GM21528 (cell line): ENCODE data around the gene SUPT3H.

ENCODE experiments used
- ATAC-seq: cut with Tn5 transposase; IDR thresholded peaks from one replicate; pipeline ENCODE4 v1.9.1; 2021; ENCODE audit warnings: mild to moderate bottlenecking, moderate library complexity; ENCODE audit not compliant: unreplicated experiment, low FRiP score

The SUPT3H gene

DNA sequence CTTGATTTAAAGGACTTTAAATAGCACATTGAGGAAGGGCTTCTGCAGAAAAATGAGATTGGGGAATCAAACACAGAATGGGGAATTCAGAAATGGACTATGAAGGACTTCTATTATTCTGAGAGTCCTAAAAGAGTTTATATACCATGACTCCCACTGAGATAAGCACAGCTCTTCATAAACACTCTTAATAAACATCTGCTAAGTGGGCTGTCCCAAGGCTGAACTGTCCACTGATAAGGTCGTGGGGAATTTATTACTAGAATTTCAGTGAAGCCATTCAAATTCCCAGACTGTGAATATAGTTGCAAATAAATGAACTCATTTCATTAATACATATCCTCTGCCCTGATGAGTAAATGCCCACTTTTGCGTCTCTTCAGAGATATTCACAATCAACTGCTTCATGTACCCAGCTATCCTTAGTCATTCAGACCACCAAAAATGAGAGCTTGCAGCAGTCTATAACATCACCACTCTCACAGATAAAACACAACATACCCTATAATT, 517.8 kb downstream of the SUPT3H start:
- no peak for ATAC-seq

DNA sequence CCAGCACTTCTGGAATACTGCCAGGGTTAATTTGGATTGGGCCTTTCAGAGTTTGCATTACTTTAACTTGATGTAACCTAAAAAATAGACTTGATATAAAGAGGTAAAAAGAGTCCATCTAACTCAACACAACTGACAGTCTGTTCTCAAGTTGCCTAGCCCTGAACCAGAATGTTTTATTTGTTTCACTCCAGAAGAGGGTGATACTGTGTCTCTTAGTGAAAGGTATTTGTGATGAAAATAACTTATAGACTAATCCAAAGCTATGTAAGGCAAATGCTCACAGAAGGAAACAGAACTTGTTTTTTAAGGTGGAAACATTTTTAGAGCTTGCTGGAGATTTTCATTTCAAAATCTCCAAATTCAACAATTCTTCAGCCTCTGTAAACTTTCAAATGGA, 518.7 kb downstream of the SUPT3H start:
- ATAC-seq = no peak

DNA sequence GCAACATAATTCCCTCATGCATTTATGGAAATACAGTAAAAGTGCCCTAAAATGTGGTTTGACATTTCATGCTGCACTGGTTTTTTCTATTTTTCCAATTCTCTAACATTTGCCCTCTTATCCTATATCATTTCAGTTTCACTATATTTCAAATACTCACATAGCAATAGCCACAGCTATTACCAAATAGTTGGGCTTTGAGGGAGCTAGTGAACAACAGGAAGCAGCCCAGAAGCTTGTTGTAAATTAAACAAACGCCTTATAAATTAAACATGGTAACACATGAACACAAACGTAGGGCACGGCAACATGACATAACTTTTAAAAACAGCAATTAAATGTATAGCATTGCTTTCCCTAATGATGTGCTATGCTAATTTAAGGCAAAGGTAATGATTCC, 521.3 kb downstream of the SUPT3H start:
- ATAC-seq = no peak

DNA sequence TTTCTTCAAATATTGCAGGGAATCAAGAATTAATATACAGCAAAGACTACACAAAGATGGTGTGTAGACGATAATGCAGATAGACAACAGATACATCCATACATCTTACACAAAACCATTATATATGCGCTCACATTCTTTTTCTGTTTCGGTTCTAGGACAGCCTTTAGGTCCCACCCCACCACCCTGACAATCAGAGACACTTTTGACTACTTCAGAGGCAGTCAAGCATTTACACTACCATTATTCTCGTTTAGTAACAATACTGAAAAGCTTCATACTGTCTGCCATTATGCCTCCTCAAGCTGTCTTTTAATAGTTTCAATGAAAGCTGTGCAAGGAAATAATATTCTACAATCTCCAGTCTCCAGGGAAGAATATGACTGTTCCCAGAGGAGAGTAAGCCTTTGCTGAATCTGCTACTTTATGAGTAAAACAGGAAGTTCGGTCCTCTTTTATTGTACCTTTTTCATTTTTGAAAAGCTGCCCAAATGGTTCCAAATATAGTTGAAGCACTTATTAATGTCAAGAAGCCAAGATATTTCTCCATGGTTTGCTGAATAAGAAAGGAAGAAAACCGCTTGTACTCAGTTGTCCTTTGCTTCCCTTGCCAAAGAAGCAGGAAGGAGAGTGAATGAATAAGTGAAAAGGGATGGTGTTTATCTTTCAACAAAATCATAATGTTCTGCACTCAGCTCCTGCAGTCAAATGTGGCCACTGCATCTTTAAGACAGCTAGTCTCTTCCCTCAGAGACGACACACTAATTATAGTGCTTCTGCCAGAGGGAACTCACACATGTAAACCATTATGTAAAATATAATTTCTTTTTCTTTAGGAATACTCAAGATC, 521.9 kb downstream of the SUPT3H start:
- no peak for ATAC-seq

DNA sequence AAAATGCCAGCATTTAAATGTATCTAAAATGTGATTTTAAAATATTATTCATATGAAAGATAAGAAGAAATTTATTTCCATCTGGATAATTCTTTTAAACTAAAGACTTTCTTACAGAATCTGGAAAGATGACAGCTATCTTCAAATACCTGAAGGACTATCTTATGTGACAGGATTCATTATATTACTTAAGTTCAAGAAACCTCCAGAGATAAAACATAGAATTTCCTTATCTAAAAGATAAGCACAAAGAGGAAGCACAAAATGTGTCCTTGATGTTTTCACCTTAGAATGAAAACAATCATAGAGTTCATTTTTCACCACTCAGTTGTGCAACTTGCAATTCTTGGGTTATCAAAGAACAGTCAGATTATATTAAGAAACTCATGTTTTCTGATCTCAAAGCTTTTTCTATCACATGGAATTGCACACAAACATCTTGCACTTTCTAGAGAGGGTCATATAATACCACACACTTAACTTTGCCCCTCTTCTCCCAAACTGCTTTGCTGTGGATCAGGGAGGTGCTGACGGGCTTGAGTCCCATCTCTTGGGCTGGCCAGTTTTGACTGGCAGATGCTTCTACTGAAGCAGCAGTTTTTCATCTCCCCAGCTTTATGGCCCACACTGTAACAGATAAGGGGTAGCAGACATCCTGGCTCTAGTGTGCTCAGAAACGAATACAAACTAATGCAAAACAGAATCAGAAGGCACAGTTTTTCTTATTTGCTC, 522.9 kb downstream of the SUPT3H start:
- ATAC-seq = no peak

DNA sequence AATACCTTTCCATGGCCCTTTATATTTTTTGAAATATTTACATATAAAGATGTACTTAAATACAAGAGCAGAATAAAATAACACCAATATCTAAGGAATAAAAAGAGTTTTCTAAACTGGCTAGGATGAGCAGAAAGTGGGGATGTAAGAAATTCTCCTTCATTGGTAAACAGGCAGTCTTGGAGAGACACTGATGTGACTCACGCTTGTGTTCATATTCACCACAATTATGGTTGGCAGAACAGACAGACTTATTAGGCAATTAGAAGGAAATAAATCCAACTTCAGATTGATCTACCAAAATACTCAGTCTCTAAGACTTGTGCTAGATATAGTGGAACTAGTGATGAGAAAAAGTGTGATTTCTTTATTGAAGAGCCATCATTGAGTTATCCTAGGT, 526.6 kb downstream of the SUPT3H start:
- no peak for ATAC-seq

DNA sequence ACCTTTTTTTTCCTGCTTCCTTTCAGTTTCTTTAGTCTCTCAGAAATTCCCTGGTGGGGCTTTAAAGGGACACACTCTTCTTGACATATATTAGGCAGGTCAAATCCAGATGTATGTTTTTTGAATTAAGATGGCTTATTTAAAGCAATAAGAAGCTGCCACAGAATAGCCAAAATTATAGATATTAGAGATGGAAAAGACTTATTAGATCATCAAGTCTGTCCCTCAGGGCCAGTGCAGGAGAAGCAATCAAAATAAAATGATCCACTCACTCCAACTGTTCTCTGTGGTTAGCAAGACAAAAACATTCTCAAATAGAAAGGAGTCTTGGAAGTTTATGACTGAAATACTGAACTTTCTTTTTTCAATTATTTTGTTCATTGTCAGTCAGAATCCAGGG, 527.4 kb downstream of the SUPT3H start:
- ATAC-seq = no peak

DNA sequence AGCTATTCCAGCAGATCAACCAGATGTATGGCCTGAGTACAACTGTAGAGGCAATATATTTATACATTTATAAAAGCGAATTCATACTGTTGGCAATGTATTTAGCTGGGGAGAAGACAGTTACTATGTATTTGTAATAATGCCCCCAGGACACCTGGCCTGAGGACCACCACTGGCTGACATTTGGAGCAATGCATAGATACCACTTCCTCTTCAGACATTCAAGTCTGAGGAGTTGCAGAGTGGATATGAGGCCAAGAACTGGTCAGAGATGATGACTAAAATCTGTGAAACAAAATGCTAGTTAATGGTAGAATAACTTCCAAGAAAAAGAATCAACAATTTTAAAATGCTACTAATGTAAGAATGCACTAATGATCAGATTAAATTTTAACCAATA, 527.9 kb downstream of the SUPT3H start:
- ATAC-seq = no peak

DNA sequence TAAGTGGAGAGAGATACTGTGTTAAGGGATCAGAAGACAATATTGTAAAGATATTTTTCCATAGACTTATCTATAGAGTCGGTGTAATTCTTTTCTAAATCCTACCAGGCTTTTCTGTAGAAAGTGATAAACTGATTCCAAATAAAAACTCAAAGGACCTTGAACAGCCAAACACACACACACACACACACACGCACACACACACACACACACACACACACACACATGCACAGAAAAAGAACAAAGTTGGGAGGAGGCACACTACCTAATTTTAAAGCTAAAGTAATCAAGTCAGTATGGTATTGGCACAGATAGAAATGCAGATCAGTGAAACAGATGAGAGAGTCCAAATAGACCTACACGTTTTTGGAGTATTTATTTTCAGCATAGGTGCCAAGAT, 534.0 kb downstream of the SUPT3H start:
- ATAC-seq = no peak

DNA sequence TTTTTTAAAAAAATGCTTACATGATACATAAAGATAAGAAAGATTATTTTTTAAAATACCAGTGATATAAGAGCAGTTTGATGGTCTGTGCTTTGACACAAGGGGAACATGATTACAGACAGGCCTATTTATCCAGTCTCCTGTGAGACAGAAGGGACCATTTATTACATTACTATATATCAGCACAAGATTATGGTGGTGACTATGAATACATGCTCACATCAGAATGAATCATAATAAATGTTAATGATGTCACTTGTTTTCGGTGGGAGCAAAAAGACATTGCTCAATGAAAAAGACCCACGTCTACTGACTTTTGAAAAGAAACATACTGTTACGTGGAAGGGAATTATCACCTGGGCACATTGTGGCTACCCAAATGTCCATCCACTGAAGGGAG, 535.1 kb downstream of the SUPT3H start:
- ATAC-seq = no peak

DNA sequence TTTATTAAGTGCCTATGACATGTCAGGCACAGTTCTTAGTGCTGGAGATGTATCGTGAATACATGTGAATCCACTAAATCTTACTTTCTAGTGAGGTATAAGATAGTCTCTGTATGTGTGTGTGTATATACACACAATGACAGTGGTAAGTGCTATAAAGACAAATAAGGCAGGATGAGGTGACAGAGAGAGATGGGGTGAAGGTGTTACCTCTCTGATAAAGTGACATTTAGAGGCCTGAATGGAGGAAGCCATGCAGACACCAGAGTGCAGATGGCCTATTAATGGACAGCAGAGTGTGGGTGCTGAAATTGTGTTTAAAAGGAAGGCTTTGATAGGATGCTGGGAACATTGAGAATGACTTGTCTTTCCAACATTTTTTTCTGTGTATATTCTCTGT, 535.9 kb downstream of the SUPT3H start:
- no peak for ATAC-seq

DNA sequence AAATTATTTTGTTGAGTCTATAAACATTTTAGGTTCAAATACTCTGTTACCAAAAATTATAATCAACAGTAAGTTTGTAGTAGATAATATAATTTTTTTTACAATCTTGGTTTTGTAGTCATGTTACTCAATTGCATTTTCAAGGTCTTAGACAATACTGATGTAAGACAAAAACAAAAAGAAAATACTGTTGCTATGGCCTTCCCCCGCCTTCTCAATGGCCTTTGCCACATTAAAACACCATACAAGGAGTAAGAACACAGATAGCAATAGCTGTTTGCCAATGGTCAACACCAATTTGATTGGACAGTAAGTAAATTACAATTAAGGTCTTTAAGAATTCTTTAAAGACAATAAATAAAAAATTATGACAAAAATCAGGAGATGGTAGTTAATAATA, 540.0 kb downstream of the SUPT3H start:
- no peak for ATAC-seq

DNA sequence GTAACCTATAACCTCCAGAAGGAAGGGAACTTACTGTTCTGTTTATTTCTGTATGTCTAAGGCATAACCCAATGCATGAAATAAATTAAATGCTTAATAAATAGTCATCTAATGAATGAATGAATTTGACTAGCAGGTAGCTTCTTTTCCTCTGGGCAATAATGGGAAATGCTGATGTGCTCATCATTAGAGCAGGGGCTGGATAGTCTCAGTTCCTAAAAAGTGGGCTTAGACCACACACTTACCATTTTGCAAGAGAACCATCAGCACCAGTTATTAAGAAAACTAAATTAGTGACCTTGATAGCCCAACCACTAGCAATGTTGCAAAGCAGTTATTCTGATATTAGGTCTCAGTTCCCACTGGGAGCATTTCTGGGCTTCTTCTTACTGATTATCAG, 540.5 kb downstream of the SUPT3H start:
- ATAC-seq = no peak

DNA sequence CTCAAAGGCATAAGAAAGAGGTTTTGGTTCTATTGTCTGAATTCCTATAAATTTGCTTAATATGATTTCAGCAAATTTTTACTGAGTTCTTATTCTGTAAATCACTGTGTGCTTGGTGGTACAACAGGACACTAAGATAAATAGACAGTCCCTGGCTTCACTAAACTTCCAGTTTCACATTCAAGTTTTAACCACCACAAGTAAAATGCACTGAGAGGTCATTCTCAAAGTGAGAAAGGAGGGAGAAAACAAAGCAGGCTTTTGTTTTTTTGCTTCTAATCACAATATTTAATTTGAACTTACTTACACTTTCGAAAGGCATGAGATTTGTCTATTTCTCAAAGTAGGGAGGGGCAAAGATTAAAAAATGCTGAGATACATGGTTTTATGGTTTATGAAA, 544.5 kb downstream of the SUPT3H start:
- no peak for ATAC-seq

DNA sequence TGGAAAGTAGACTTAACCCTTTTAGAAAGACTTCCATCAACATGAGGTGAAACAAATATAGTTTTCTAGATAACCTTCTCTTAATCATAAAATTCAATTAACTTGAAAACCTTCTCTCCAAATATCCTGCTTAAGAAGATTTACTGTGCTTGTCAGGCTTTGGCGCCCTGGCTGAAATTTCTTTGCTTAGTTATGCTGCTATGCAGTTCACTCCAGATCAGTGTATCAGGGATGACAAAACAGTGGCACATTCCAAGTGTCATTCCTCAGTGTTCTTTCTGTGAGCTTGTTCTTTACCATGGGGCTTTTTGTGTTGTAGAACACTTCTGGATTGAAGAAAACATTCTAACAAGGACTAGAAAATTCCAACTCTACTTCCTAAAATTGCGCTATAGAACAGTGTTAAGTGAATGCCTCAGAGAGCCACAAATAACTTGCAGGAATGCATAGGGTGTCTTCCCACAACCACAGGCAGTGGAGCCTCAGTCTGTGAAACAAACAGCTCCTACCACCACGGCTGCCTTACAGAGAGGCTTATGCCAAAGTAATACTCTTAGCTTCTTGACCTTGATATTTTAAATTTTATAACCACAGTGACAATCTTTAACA, 546.6 kb downstream of the SUPT3H start:
- no peak for ATAC-seq

DNA sequence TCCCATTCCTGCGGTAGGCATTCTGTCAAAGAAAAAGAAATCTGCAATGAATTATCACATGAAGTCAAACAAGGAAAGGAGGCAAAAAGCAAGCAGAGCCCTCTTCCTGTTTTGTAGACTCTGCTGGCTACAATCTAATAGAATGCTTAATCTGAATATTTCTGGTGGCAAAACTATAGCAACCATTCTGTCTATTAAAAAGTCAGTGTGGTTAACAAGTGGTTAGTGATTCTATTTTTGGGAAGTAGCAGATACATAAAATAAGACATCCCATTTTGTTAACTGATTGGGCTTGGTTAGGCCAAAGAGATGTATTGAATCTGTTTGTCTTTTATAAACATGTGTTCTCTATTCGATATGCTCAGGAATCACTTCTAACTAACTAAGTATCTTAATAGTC, 547.9 kb downstream of the SUPT3H start:
- no peak for ATAC-seq

DNA sequence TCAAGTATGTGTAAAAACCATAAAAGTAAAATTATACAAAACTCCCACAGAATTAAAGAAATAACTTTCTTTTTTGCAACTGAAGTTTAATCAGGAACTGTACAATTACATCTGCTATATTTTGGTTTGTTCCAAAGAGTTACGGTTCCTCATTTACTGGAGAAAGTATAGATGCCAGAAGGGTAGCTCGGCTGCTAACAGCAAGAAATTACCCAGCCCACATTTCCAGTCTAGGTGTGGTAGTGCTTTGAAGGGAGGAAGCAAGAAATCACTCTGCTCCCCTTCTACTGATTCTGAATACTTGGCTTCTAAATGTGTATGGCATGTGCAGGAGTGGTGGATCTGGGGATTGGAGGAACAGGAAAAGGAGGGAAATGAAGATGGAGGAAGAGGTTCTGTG, 549.0 kb downstream of the SUPT3H start:
- no peak for ATAC-seq

DNA sequence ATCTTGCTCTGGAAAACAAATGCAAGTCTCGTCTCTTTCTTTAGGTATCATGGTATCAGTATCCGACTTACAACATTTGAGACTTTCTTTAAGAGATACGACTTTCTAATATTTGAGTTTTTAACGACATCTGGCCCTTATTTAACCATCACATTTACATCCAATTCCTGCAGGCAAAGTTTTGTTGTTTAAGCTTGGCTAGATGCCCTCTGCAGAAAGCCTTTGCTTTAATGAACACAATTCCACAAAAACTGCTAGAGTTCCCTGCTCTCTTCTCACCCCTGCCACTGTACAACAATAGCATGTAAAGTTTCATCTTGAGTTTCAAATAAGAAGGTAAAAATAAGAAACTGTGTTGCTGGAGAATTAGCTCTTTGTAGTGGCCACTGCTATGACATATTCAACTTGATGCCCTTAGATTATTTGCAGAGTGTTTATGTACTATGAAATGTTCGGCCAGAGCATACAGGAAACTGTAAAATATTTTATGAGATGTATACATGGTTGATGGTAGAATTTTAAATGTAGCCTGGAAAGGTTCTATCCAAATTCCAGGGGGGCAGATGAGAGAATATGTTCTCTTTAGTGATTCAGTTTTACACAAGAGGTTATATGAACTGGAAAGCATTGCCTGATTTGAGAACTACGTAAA, 551.6 kb downstream of the SUPT3H start:
- ATAC-seq = no peak

DNA sequence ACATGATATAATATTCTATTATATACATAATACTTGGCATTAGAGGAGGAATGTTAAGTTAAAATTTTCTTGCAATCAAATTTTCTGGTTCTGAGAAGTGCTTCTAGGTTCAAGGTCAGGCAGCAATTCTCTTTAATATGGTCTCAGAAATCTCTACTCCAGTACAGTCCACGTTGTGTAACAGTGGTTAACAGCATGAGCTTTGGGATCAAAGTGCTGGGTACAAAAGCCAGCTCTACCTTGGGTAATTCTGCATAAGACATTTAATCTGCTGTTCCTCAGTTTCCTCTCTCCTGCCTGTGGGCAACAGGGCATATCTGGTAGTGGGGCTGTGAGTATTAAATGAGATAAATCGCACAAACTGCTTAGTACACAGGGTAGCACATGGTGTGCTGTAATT, 552.5 kb downstream of the SUPT3H start:
- no peak for ATAC-seq

DNA sequence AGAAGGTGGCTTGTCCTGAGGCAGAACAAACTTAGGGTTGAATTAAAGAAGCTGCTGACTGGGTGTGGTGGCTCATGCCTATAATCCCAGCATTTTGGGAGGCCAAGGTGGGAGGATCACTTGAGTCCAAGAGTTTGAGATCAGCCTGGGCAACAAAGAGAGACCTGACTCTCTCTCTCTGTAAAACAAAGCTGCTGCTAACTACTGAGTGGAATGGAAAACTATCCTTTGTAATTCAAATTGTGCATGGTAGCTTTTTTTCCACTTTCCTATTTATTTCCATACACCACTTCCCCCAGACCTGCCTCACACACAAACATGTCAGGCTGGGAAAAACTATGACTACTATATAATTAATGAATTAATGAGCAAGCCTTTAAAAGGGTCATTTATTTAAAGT, 553.2 kb downstream of the SUPT3H start:
- no peak for ATAC-seq

DNA sequence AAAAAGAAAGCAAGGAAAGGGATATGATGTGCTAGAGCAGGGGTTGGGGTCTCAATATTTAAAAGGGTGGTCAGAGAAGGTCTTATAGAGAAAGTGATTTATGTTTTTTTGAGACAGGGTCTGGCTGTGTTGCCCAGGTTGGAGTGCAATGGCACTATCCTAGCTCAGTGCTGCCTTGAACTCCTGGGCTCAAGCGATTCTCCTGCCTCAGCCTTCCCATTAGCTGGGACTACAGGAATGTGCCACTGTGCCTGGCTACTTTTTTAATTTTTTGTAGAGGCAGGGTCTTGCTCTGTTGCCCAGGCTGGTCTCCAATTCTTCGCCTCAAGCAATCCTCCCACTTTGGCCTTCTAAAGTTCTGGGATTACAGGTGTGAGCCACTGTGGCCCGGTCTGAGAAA, 557.0 kb downstream of the SUPT3H start:
- ATAC-seq = no peak
